Measurements from ENCODE around the gene TMPRSS2.
A peak's percentile ranks its signal among the peaks of the same experiment; 100 is the strongest.
"Not testable (repeated sequence)": the region's sequence is repeated elsewhere in the genome, so short reads cannot be mapped to it uniquely, and the experiment has no call there.

Gene TMPRSS2

DNA sequence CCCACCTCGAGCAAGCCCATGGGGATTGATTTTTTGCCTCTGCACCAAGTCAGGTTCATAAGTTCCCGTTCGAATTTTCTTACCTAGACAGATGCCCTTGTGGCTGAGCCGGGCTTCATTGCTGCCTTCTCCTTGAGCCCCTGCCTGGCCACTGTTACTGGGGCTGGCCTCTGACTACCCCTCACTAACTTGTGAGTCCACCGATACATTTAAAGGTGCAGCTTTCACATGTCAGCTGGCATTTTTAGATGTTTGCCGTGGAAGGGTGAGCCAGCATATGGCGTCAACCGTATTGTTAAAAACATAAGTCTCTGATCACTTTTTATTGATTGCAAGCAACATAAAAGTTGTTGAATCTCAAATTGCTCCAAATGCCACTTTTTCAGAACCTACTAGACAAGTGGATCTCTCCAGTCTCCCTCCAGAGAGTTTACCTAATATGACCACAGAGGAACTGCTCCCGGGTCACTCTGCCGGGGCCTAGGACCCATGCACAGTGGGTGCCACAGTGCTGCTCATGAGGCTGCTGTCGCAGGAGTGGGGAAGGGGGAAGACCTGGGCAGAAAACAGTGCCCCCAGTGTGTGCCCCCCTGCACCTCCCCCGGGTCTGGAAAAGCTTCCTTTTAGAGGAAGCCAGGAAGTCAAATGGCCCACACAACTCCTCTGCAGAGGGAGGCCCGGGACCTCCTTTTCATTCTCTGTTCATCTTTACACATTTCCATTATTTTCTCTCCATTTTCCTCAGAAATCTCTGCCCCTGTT lies 63.1 kb downstream of the TMPRSS2 start:
- no peak for DNase-seq

DNA sequence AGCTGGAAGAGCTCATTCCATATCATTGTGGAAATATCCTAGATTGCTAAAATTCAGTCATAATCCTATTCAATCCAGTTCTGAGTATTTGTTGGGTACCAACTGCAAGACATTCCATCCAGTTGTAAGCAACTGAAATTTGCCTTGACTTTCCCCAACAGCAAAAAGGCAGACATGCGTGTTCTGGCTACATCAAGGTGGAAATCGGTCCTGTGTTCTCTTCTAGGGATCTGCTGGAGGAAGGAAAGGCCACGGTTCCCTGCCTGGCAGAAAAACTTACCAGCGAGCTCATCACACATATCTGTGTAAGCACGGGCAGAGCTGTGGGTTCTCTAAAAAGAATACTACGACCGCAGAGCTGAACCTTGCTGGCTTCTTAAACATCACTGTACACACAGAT lies 64.4 kb downstream of the TMPRSS2 start:
- no peak for DNase-seq

DNA sequence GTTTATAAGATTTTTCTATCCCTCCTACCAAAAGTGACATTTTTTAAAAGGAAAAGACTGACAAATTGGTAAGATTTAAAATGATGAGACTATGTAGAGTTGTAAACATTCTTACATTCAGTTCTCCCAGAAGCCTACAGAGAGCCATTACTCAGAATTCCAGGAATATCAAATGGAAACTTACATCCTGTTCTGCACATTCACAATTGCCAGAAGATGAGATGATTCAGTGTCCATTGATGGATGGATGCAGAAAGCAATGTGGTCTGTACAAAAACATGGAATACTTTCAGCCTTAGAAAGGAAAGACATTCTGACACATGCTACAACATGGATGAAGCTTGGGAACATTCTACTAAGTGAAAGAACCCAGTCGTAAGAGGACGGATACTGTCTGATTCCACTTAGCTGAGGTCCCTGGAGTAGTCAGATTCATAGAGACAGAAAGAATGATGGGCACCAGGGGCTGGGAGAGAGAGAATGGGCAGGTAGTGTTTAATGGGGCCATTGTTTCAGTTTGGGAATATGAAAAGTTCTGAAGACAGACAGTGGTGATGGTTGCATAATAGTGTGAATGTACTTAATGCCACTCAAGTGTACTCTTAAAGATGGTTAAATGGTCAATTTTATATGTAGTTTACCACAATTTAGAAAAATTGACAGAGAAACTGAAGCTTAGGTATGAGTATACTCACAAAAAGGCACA lies 65.3 kb downstream of the TMPRSS2 start:
- no peak for DNase-seq

DNA sequence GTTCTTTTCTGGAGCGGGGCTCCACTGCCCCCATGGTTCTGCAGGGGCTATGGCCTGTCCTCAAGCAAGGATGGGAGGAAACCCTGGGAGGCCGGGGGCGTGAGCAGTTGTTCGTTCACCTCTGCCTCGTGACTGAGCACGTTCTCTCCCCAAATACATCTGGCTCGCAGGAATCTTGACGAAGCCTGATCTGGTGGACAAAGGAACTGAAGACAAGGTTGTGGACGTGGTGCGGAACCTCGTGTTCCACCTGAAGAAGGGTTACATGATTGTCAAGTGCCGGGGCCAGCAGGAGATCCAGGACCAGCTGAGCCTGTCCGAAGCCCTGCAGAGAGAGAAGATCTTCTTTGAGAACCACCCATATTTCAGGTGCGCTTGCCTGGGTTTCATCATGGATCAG lies 66.4 kb downstream of the TMPRSS2 start:
- DNase-seq, result no peak

DNA sequence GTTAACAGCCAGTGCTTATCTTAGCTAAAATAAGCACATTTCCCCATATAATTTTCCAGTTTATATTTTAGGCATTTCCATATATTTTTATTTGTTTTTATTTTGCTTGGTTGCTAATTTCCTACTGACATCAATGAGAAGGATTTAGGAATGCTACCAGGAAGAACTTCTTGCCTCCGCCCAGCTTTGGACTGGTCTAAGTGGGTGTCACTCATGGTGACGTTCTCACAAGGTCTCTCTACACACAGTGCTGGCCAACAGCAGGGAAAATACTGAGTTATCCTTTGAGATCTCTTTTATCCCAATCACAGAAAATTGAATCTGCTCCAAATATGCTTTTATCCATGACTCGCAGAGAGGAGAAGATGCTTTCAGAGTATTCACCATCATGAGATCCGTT lies 68.7 kb downstream of the TMPRSS2 start:
- DNase-seq, result no peak

DNA sequence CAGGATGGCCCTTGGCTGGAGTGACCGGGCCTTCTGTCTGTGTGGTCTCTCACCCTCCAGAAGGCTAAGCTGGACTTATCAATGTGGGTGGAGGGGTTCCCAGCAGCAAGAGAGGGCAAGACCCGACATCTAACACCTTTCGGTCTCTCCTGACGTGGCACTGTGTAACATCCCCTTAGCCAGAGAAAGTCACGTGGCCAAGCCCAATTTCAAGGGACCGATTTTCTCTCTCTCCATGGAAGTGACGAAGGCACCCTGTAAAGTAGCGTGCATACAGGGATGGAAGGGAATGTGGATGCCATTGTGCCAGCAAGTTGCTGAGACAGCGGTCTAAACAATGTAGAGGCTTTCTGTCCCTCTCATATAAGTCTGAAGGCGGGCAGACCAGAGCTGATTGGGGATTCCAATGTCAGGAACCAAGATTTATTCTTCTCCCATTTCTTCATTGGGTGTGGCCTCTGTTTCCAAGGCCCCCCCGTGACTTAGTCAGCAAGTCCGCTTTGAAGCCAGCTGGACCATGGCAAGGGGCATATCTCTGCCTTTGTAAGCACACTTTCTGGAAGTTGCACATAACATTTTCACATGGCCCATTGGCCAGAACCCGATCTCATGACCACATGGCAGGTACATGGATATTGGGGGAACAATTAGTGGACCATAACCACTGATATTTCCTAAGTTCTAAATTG lies 69.4 kb downstream of the TMPRSS2 start:
- no peak for DNase-seq

DNA sequence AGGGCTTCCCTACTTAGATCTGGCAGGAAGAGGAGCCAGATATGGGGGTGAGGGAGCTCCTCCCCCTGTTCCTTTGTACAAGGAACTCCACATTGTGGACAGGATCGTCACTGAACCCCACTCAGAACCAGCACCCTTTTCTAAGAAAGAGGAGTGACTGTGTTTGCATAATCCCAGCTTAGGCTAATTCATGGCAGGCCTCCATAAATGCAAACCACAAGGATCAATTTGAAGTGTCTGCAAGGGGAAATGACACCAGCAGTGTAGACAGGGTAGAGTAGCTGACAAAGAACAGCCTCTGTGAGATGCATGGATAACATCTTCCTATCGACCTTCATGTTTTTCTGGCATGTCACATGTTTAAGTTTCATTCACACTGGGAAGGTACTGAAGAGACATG lies 70.2 kb downstream of the TMPRSS2 start:
- no peak for DNase-seq

DNA sequence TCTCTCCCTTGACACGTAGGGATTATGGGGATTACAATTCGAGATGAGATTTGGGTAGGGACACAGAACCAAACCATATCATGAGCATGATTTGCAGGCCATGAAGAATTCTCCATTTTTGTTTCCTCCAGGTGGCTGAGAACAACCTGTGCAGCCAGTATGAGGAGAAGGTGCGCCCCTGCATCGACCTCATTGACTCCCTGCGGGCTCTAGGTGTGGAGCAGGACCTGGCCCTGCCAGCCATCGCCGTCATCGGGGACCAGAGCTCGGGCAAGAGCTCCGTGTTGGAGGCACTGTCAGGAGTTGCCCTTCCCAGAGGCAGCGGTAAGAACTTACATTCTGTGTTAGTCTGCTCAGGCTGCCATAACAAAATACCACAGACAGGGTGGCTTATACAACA lies 72.3 kb downstream of the TMPRSS2 start:
- no peak for DNase-seq

DNA sequence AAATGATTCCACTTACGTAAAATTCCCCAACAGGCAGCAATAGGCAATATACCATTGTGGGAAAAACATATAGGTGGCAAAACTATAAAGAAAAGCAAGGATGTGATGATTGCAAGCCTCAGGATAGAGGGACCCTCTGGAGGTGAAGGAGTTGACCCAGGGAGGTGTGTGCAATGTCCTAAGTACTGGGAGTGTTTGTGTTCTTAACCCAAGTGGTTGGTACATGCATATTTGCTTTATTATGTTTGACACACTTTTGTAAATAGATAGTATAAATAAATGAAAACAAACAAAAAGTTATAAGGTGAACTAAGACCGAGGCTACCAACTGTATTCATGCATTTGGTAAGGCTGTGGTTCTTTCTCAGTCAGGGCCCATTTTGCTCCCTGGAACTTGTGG lies 74.4 kb downstream of the TMPRSS2 start:
- DNase-seq, result no peak

DNA sequence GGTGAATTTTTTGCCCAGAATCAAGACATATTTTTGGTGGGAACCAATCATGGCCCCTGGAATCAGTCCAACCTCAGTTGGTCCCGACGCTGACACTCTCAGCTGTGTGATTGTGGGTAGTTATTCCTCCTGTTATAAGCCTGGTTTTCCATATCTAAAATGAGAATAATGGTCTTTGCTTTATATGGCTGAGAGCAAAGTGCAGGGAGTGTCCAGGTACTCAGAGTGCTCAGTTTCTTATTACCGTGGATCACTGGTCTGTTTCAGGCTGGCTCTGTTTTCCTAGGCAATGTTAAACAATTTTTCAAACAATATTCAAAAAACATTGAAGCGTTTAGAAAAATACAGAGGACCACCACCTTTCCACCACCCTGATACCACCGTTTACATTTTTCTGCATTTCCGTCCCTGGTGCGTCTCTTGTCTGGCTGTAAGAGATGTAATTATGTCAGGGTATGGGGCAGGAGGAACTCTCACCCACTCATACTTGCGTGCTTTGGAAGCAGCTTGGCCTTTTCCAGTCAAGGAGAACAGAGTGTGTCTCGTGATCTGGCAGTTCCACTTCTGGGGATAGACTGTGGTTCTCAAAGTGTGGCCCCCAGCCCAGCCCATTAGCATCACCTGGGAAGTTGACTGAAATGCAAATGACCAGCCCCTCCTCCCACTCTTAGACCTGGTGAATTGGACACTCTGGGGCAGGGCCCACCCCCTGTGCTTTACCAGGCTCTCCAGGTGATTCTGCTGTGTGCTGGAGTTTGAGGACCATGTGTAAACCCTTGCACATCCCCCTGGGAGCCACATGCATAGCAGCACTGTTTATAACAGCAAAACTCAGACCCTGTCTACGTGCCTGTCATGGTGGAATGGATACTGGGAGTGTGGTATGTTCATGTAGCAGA lies 75.1 kb downstream of the TMPRSS2 start:
- no peak for DNase-seq

DNA sequence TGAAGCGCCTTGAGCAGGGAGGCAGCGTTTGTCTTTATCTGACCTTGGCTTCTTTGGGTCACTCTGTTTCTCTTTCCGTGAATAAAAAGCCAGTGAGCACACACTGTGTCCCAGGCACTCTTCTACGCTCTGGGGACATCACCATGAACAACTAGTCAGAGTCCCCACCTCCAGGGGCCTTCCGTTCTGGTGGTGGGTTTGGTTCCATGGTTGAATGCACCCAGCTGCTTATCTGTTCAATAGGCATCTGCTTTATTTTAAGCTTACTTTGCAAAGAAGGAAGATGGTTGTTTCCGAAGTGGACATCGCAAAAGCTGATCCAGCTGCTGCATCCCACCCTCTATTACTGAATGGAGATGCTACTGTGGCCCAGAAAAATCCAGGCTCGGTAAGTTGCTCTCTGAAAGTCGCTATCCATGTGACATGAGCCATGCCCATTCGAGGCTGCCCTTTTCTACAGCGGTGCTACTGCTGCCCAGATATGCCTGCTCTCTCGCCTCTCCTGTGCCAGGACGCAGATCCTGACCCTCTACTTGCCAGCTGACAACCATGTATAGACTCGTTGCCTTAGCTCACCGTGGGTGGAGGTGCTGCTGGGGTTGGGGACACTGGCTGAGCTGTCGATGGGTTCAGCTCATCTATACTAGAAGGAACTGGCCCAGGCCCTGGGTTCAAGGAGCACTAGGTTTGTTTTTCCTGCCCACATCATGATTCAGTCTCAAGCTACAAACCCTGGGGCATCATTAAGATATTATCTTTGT lies 76.0 kb downstream of the TMPRSS2 start:
- DNase-seq, result no peak

DNA sequence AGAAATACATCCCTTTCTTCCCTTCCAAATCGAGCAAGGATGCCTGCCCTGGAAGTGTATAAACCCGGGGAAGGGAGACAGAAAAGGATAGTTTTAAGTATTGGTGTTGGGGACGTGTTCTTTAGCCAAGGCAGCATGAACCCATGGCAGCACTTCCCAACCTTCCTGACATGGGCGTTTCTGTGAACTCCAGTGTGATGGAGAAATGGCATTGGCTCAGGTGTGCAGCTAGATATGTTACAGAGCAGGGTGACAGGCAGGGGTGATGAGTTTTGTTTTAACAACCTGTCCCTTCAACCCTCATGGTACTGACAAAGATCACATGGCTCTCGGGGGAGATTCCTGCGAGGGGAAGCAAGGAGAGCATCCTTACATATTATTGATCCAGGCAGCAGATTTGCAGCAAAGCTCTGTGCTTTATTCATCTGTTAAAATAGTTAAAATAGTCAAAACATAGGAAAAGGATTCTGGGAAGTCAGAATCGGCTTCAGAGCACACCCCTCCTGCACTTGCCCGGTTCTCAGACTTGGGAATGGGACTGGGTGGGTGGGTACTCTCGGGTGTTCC lies 78.0 kb downstream of the TMPRSS2 start:
- no peak for DNase-seq

DNA sequence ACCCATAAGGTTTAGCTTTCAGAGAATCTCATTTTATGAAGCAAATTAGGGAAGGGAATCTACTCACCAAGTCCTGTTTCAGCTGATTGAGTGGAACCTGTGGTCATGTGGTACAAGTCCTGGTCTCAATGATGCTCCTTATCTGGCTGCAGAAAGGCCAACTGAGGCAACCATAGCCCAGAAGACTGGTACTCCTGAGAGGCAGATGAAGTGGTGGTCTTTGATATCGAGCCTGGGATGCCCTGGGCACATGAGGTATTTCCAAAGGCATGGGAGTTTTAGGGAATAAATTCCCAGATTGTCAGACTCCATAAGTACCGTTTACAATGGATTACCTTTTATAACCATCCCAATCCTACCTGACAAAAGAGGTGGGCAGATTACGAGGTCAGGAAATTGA lies 78.7 kb downstream of the TMPRSS2 start:
- no peak for DNase-seq

DNA sequence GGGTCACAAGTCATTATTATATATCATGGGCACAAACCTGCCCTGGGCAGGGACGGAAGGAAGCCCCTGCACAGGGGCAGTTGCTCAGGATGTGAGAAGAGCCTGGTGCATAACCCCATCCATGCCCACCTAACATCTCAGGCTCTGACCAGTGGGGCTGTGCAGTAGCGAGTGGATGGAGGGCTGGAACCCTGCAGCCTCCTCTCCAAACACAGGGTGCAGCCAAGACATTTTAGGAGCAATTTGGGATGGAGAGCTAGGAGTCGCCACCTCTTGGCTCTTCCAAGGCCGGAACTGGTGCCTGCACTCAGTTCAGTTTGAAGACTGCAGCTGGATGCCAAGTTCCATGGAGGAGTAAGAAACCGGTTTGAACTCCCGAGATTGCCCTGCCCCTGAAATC lies 79.1 kb downstream of the TMPRSS2 start:
- DNase-seq, result no peak

DNA sequence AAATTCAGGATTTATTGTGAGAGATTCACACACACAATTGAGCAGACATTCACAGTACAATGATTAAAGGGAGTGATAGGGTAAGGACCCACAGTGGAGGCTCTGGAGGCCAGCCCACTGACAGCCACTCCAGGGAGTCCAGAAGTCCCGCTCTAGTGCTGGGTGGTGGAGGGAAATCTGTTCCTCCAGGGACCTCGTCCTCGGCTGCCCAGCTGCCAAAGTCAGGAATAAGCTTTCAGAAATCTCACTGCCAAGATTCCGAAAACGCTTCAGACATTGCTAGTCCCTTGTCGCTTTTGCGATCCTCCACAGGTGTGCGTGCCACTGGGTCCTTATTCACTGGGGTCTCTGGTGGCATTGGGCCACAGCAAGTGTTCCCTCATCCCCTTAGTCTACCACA lies 79.6 kb downstream of the TMPRSS2 start:
- DNase-seq, result no peak

DNA sequence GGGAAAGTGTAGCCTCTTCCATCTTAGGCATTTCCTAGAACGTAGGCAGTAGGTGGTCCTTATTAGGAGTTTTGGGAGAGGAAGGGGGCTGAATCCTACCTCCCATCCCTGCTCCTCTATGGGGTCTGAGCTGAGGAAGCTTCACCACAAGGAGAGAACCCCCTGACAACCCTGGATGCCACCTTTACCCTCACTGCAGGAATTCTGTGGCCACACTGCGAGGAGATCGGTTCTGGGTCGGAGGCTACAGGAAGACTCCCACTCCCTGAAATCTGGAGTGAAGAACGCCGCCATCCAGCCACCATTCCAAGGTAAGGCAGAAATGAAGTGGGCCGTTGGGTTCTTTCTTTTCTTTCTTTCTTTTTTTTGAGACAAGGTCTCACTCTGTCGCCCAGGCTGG lies 80.4 kb downstream of the TMPRSS2 start:
- no peak for DNase-seq

DNA sequence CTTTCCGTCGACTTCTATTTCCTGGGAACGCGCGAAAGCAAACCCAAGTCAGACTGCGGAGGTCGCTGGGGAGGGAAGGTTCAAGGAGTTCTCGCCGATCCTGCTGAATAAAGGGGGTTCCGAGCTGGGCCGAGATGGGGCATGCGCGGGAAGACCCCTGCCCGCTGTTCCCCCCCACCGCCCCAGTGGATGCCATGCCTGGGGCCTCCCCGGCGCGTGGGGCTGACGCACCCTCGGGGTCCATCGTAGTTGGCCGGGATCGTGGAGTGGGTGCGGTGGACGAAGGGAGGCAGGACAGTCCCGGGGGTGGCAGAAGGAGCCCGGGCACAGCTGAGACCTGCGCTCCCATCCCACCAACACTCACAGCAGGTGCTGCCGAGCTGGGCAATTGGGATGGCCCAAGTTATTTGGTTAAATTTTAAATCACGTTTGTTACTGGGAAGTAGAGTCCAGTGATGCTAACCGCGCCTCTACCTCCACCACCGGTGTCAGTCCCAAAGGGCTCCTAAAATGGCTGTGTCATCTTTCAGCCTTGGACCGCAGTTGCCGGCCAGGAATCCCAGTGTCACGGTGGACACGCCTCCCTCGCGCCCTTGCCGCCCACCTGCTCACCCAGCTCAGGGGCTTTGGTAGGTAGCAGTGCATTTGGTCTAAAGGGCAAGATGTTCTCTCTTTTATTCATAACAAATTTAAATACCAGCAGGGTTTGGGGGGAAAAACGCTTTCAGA lies 81.1 kb downstream of the TMPRSS2 start:
- peak; percentile 18 for DNase-seq

DNA sequence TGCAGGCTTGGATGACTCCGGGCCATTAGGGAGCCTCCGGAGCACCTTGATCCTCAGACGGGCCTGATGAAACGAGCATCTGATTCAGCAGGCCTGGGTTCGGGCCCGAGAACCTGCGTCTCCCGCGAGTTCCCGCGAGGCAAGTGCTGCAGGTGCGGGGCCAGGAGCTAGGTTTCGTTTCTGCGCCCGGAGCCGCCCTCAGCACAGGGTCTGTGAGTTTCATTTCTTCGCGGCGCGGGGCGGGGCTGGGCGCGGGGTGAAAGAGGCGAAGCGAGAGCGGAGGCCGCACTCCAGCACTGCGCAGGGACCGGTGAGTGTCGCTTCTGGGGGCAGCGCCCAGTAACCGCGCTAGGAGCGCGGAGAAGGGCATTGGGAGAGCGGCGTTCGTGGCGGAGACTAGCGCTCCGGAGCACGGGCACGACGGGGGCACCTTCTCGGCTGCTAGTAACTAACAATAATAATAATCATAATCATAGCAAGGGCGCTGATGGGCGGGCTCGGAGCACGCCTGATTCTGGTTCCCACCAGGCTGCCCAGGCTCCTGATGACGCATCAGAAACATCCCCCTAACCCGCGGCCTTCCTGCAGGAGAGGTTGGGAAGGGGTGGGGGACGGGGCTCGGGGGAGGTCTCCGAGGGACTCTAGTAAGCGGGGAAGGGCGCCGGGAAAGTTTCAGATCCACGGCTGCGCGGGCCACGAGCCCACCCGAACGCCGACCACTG lies 81.8 kb downstream of the TMPRSS2 start, which contains the start of gene MX1:
Gene MX1 (plus strand): TSS at position 286 of the 722 bp plus-strand sequence. CDS start 5,832 bp downstream, outside the sequence.
- DNase-seq, result peak; percentile 53

DNA sequence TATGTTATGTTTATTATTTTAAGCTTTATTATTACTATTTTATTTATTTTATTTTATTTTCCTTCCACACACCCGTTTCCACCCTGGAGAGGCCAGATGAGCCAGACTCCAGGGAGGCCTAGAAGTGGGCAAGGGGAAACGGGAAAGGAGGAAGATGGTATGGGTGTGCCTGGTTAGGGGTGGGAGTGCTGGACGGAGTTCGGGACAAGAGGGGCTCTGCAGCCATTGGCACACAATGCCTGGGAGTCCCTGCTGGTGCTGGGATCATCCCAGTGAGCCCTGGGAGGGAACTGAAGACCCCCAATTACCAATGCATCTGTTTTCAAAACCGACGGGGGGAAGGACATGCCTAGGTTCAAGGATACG lies 82.4 kb downstream of the TMPRSS2 start:
- DNase-seq, result no peak

DNA sequence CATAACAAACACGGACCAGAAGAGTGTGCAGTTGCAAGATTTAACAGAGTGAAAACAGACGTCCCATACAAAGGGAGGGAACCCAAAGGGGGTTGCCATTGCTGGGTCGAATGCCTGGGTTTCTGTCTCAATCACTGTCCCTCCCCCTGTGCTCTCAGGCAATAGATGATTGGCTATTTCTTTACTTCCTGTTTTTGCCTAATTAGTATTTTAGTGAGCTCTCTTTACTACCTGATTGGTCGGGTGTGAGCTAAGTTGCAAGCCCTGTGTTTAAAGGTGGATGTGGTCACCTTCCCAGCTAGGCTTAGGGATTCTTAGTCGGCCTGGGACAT lies 84.7 kb downstream of the TMPRSS2 start:
- DNase-seq, result not testable (repeated sequence)

Data from 8988T (cell line).